Fibroblast of skin of right biceps (primary cell): ENCODE data around the gene POLH.
A peak's percentile ranks its signal among the peaks of the same experiment; 100 is the strongest.
"Not testable (repeated sequence)": the region's sequence is repeated elsewhere in the genome, so short reads cannot be mapped to it uniquely, and the experiment has no call there.

Source experiments
- DNase-seq: peaks from one replicate; pipeline ENCODE4 v3.0.0-alpha.2; 2013

Gene POLH

GRCh38 chr6:43575772-43576551 lies at the start of gene POLH, which contains the start of gene XPO5:
Gene POLH (plus strand): TSS chr6:43576185. CDS start chr6:43582320, 6,135 bp downstream.
Gene XPO5 (minus strand): TSS chr6:43576038. CDS start chr6:43575864, 174 bp downstream.
- peak; percentile 92 for DNase-seq

- DNase-seq: no peak
Observed at GRCh38 chr6:43532201-43532600, 43.8 kb upstream of the POLH start.

- not testable (repeated sequence) for DNase-seq
Observed at GRCh38 chr6:43538986-43539385, 37.0 kb upstream of the POLH start.

GRCh38 chr6:43539409-43539808 lies 36.6 kb upstream of the POLH start:
- not testable (repeated sequence) for DNase-seq

- DNase-seq: no peak
Observed at GRCh38 chr6:43540507-43540906, 35.5 kb upstream of the POLH start.

GRCh38 chr6:43541774-43542471 lies 34.1 kb upstream of the POLH start:
- no peak for DNase-seq

GRCh38 chr6:43544461-43544860 lies 31.5 kb upstream of the POLH start:
- no peak for DNase-seq

- DNase-seq: no peak
Observed at GRCh38 chr6:43547222-43547621, 28.8 kb upstream of the POLH start.

- DNase-seq: not testable (repeated sequence)
Observed at GRCh38 chr6:43557620-43558019, 18.4 kb upstream of the POLH start.

GRCh38 chr6:43559328-43559727 lies 16.7 kb upstream of the POLH start:
- DNase-seq: no peak

GRCh38 chr6:43570876-43571441 lies 5.0 kb upstream of the POLH start:
- DNase-seq: no peak

- no peak for DNase-seq
Observed at GRCh38 chr6:43572015-43572414, 4.0 kb upstream of the POLH start.

- DNase-seq: peak; percentile 6
Observed at GRCh38 chr6:43575105-43575771, 747 bp upstream of the POLH start.

GRCh38 chr6:43578748-43579147 lies 2.8 kb downstream of the POLH start:
- DNase-seq: no peak

GRCh38 chr6:43579171-43579570 lies 3.2 kb downstream of the POLH start:
- peak; percentile 11 for DNase-seq

- peak; percentile 3 for DNase-seq
Observed at GRCh38 chr6:43582911-43583310, 6.9 kb downstream of the POLH start.

- DNase-seq: peak; percentile 55
Observed at GRCh38 chr6:43584892-43585570, 9.0 kb downstream of the POLH start.

GRCh38 chr6:43588194-43588593 lies 12.2 kb downstream of the POLH start:
- DNase-seq: no peak

- DNase-seq: not testable (repeated sequence)
Observed at GRCh38 chr6:43589564-43589963, 13.6 kb downstream of the POLH start.

- no peak for DNase-seq
Observed at GRCh38 chr6:43593938-43594337, 18.0 kb downstream of the POLH start.

- no peak for DNase-seq
Observed at GRCh38 chr6:43600595-43600994, 24.6 kb downstream of the POLH start.

GRCh38 chr6:43604174-43604573 lies 28.2 kb downstream of the POLH start:
- peak; percentile 75 for DNase-seq

- DNase-seq: no peak
Observed at GRCh38 chr6:43606019-43606418, 30.0 kb downstream of the POLH start.
